Hepatocyte (in vitro differentiated cells): ENCODE measurements around the gene SARDH. TPM values are rescaled to one million over a fixed set of nuclear protein-coding genes. Genes with fewer than 3 reads are reported as not detected.
"Not testable (repeated sequence)": the region's sequence is repeated elsewhere in the genome, so short reads cannot be mapped to it uniquely, and the experiment has no call there.

Source experiments
- DNase-seq: peaks from one replicate; pipeline ENCODE4 v3.0.0-alpha.2; 2016; ENCODE audit warnings: low spot score
- H2AFZ ChIP-seq: fragments of 200-600 bp; sonication (generic); 2 replicates; pipeline ENCODE4 v1.6.0; 2016; ENCODE audit warnings: antibody characterized with exemption, mild to moderate bottlenecking
- H3K27ac ChIP-seq: fragments of 200-600 bp; sonication (generic); 2 replicates; pipeline ENCODE4 v1.5.1; 2016; ENCODE audit warnings: mild to moderate bottlenecking
- H3K27me3 ChIP-seq: fragments of 200-600 bp; sonication (generic); 2 replicates; pipeline ENCODE4 v1.6.1; 2016
- H3K36me3 ChIP-seq: fragments of 200-600 bp; sonication (generic); replicated peaks from 2 replicates; pipeline ENCODE4 v1.5.1; 2016; ENCODE audit warnings: low read depth; ENCODE audit not compliant: insufficient read depth
- H3K4me1 ChIP-seq: fragments of 200-600 bp; sonication (generic); 2 replicates; pipeline ENCODE4 v1.5.1; 2016; ENCODE audit warnings: mild to moderate bottlenecking, moderate library complexity; ENCODE audit not compliant: insufficient read depth
- H3K4me2 ChIP-seq: fragments of 200-600 bp; sonication (generic); 2 replicates; pipeline ENCODE4 v1.6.0; 2016
- H3K4me3 ChIP-seq: fragments of 200-600 bp; sonication (generic); 2 replicates; pipeline ENCODE4 v1.5.1; 2016; ENCODE audit warnings: mild to moderate bottlenecking
- H3K79me2 ChIP-seq: fragments of 200-600 bp; sonication (generic); 2 replicates; pipeline ENCODE4 v1.6.0; 2017; ENCODE audit warnings: mild to moderate bottlenecking
- H3K9me2 ChIP-seq: fragments of 200-600 bp; sonication (generic); replicated peaks from 2 replicates; pipeline ENCODE4 v1.6.0; 2017; ENCODE audit warnings: mild to moderate bottlenecking; ENCODE audit not compliant: insufficient read depth
- H3K9me3 ChIP-seq: fragments of 200-600 bp; sonication (generic); 2 replicates; pipeline ENCODE4 v1.5.1; 2016; ENCODE audit warnings: low read depth, mild to moderate bottlenecking
- H4K20me1 ChIP-seq: fragments of 200-600 bp; sonication (generic); 2 replicates; pipeline ENCODE4 v1.6.0; 2016; ENCODE audit warnings: mild to moderate bottlenecking; ENCODE audit not compliant: insufficient read depth, poor library complexity, severe bottlenecking
- EZH2 ChIP-seq: fragments of 200-600 bp; sonication (generic); IDR thresholded peaks from 2 replicates; pipeline ENCODE4 v1.6.1; 2016; ENCODE audit warnings: antibody characterized with exemption, mild to moderate bottlenecking, borderline replicate concordance
- EZH2phosphoT487 ChIP-seq: fragments of 200-600 bp; sonication (generic); IDR thresholded peaks from one replicate; pipeline ENCODE4 v1.6.1; 2018; ENCODE audit warnings: antibody characterized with exemption, mild to moderate bottlenecking, low read depth, moderate library complexity; ENCODE audit not compliant: unreplicated experiment, severe bottlenecking
- WGBS: methylation state at CpG from one replicate; pipeline ENCODE4 v1.1.6; 2016; ENCODE audit warnings: low lambda C conversion rate; ENCODE audit errors: missing lambda C conversion rate; 5-methylcytosine and 5-hydroxymethylcytosine counted together
- polyA plus RNA-seq: library from polyadenylated mRNA; unstranded; fragments of >200 nt; fragmentation: Nextera tagmentation; extraction: Ambion mirVana; gene quantifications from 2 replicates; pipeline ENCODE4 v1.2.1, GENCODE V29; 2016
- total RNA-seq: library from RNA; depleted of rRNA; stranded (reverse); fragments of >200 nt; gene quantifications from 2 replicates; pipeline ENCODE4 v1.2.3, GENCODE V29; 2014
- TF ChIP-seq, protein P1 (sequence below): fragments of 200-600 bp; sonication (generic); IDR thresholded peaks from 2 replicates; pipeline ENCODE4 v1.5.1; 2016; ENCODE audit warnings: antibody characterized with exemption, mild to moderate bottlenecking; ENCODE audit not compliant: poor library complexity

The SARDH gene
- total and polyA plus RNA-seq, 2 experiments from 2014 or later, result 7.5 to 9.8 TPM

DNA sequence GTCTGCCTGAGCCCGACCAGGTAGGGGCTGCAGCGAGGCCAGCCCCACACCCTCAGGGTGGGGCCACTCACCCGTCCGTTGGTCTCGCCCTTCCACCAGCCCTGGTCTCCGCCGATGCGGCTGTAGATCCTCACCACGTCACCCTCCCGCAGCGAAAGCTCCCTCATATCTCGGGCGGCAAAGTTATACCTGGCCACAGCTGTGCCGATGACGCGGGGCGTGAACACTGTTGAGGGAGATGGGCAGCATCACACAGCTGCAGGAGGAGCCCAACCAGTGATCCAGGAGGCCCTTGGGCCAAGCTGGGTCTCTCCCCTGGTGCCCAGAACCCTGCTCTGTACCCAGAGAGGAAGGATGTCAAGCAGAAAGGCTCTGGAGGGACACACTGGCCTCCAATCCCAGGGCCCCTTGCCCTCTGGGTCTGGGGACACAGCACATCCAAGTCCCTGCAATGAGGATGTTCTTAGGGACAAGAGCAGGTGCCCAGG, 30.3 kb upstream of the SARDH start:
- H3K9me2 ChIP-seq, result no peaks in the 10 kb centered on the region
- H2AFZ ChIP-seq, result no peak overlapping the region
- no peaks in the 10 kb centered on the region for H3K4me1 ChIP-seq
- over 99% methylated on average over 17 of the region's 17 CpGs for WGBS
- no peak overlapping the region for H3K4me3 ChIP-seq
- H3K36me3 ChIP-seq, result no peaks in the 10 kb centered on the region
- no peaks in the 10 kb centered on the region for H3K9me3 ChIP-seq
- no peak overlapping the region for H3K4me2 ChIP-seq
- no peak for DNase-seq
- no peak overlapping the region for H3K27ac ChIP-seq
- H3K27me3 ChIP-seq, result no peaks in the 10 kb centered on the region
- no peaks in the 10 kb centered on the region for H3K79me2 ChIP-seq
- TF ChIP-seq, protein P1, sequence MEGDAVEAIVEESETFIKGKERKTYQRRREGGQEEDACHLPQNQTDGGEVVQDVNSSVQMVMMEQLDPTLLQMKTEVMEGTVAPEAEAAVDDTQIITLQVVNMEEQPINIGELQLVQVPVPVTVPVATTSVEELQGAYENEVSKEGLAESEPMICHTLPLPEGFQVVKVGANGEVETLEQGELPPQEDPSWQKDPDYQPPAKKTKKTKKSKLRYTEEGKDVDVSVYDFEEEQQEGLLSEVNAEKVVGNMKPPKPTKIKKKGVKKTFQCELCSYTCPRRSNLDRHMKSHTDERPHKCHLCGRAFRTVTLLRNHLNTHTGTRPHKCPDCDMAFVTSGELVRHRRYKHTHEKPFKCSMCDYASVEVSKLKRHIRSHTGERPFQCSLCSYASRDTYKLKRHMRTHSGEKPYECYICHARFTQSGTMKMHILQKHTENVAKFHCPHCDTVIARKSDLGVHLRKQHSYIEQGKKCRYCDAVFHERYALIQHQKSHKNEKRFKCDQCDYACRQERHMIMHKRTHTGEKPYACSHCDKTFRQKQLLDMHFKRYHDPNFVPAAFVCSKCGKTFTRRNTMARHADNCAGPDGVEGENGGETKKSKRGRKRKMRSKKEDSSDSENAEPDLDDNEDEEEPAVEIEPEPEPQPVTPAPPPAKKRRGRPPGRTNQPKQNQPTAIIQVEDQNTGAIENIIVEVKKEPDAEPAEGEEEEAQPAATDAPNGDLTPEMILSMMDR, result no peak
- no peak for TF ChIP-seq EZH2phosphoT487
- TF ChIP-seq EZH2, result no peak
- H4K20me1 ChIP-seq, result no peaks in the 10 kb centered on the region

DNA sequence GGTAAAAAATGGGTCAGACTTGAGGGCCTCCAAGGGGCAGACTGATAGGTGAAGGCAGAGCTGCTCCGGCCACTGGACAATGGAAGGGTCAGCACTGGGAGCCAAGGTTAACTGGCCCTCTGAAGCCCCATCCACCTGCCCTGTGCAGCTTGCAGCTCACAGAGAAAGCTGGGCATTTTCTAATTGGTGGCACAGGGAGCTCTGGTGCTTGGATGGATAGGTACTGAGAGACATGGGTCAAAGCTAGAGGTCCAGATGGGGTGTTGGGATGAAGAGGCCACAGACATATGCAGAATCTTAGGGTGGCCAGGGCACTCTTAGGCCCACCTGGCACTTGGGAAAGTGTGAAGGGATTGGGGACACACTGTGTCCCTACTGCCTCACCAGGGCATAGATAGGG, 29.5 kb upstream of the SARDH start:
- Histone ChIP-seq H3K9me2 (no peaks in the 10 kb centered on the region), H2AFZ (no peak overlapping the region), H3K4me1 (no peaks in the 10 kb centered on the region), H3K4me3 (no peak overlapping the region), H3K36me3 (no peaks in the 10 kb centered on the region), H4K20me1 (no peaks in the 10 kb centered on the region), H3K27me3 (no peaks in the 10 kb centered on the region), H3K4me2 (no peak overlapping the region), H3K79me2 (no peaks in the 10 kb centered on the region), H3K9me3 (no peaks in the 10 kb centered on the region), H3K27ac (no peak overlapping the region)
- TF ChIP-seq EZH2 (no peak), EZH2phosphoT487 (no peak)
- TF ChIP-seq, protein P1, result no peak
- DNase-seq, result no peak
- WGBS, result 100% methylated on average over 1 of the region's 1 CpG

DNA sequence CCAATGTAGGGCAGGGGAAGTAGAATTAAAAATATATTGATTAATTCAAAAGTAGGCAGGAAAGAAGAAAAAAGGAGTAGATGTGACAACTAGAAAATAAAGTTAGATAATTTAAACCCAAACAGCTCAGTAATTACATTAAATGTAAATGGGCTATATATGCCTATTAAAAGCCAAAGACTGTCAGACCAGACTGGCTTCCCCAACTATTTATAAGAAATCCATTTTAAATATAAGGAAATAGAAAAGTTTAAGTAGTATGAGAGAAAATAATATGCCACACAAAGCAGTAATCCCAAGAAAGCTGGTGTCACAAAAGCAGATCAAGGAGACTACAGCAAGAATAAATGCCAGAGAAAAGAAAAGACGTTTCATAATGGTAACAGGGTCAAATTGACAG, 28.9 kb upstream of the SARDH start:
- no peak for DNase-seq
- WGBS, result 96% methylated on average over 1 of the region's 1 CpG
- TF ChIP-seq, protein P1, result no peak
- no peak for TF ChIP-seq EZH2phosphoT487
- no peak for TF ChIP-seq EZH2
- Histone ChIP-seq H3K4me2 (no peak overlapping the region), H3K79me2 (no peaks in the 10 kb centered on the region), H3K27ac (no peak overlapping the region), H4K20me1 (no peaks in the 10 kb centered on the region), H3K9me3 (no peaks in the 10 kb centered on the region), H3K9me2 (no peaks in the 10 kb centered on the region), H3K27me3 (no peaks in the 10 kb centered on the region), H3K36me3 (no peaks in the 10 kb centered on the region), H2AFZ (no peak overlapping the region), H3K4me1 (no peaks in the 10 kb centered on the region), H3K4me3 (no peak overlapping the region)

DNA sequence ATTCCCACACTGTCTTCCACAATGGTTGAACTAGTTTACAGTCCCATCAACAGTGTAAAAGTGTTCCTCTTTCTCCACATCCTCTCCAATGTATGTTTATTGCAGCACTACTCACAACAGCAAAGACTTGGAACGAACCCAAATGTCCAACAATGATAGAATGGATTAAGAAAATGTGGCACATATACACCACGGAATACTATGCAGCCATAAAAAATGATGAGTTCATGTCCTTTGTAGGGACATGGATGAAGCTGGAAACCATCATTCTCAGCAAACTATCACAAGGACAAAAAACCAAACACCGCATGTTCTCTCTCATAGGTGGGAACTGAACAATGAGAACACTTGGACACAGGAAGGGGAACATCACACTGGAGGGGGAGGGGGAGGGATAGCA, 28.1 kb upstream of the SARDH start:
- WGBS, result 95% methylated on average over 3 of the region's 3 CpGs
- H3K36me3 ChIP-seq, H3K4me1 ChIP-seq, H3K4me2 ChIP-seq, H3K9me3 ChIP-seq, H4K20me1 ChIP-seq, H3K9me2 ChIP-seq, DNase-seq, H3K27me3 ChIP-seq, H3K4me3 ChIP-seq, H3K27ac ChIP-seq, H3K79me2 ChIP-seq, H2AFZ ChIP-seq: not testable (repeated sequence)
